ENCODE measurements around the gene AP1S1.

Gene AP1S1

DNA sequence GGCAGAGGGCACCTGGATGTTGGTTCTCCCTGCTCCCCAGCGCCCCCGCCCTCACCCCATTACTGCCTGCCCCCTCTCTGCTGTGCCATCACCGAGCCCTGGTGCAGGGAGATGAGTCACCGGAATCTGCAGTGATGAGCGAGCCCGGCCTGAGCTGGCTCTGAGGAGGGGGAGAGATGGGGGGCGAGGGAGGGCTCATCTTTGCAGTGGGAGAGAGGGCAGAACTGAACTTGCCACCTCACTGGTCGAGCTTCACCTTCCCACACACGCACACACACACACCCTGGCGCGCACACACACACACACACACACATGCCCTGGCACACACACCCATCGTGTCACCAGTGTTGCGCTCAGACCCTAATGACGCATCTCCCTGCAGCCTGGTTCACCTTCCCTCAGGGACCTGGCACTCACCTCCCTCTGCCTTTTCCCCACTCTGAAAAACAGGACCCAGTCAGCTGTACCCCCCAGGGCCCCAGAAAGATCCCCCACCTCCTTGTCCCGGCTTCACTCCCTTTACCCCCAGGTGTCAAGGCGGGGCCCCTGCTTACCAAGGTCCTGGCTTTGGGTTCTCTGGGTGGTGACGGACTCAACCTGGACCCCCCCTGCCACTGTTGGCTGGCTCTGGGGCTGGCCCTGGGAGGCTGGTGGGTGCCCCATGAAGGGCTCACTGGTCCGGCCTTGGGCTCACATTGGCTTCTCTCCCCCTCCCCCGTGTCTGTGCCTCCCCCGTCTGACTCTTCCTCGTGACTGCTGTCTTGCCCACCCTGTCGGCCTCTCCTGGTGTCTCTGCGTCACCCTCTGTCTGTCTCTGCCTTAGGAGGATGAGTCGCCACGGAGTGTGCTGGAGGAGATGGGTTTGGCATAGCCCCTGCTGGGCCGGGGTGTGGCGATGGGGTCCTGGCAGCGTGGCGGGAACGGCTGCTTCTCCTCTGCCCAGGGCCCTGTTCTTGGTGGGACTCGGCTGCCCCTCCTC lies 5.7 kb downstream of the AP1S1 start:
- no peak for DNase-seq

GRCh38 chr7:101160910-101161309 lies 6.6 kb downstream of the AP1S1 start:
- no peak for DNase-seq

GRCh38 chr7:101161692-101162471 lies 7.6 kb downstream of the AP1S1 start:
- no peak for DNase-seq

DNA sequence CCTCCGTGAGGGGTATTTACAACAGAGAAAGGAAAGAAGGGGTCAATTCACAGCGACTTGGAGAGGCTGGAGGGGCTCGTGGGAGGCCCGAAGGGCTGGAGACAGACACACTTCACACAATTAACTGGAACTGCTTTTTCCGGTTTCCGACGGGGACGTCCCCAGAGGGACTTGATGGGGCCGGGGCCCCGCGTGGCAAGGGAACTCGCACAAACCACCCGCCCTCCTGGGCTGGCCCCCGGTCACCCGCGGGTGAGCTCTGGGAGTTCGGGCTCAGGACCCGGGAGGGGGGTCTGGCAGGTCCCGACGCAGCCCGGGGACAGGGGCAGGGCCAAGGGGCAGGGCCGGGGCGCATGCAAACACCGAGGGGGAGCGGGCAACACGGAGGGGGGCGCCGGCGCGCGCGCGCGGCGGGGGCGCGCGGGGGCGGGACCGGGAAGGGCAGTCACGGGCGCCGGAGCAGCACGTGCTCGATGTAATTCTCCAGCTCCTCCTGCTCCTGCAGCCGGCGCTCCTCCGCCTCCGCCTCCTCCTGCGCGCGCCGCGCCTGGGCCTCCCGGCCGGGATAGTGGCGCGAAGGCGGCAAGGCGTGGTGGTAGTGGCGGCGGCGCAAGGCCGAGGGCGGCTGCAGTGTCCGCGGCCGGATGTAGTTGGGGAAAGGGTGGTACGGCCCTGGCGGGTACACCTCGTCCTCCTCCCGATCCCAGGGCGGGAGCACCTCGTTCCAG lies 8.4 kb downstream of the AP1S1 start:
- DNase-seq, result no peak

DNA sequence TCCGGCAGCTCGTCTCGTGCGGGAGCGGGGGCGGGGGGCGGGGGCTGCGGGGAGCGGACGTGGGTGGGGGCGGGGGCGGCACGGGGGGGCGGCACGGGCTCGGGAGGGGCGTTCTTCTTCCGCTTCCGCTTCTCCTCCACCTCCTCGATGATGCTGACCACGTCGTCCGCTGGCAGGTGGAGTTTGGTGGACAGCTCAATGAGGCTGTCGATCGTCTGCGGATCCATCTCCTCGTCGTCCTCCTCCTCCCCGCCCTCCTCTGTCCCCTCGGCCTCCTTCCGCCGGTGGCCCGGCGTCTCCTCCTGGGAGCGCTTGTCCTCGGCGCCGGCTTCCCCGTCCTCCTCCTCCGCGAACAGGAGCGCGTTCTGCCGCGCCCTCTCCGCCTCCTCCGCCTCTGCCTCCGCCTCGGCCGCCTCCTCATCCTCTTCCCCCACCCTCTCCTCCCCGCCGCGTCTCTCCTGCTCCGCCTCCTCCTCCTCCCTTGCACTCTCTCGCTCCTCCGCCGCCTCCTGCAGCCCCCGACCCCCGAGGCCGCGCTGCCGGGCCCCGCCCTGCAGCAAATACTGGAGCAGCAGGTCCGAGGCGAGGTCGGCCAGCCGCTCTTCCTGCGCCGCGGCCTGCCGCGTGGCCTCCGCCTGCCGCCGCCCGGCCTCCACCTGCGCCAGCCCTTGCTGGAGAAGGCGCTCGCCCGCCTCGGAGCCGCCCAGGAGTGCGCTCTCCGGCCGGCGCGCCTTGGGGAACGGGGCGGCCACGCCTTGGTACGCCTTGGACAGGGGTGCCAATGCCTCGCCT lies 9.2 kb downstream of the AP1S1 start:
- peak in 1 of 5 donors; percentile 47 for DNase-seq

GRCh38 chr7:101164071-101164840 lies 10.0 kb downstream of the AP1S1 start:
- no peak for DNase-seq

DNA sequence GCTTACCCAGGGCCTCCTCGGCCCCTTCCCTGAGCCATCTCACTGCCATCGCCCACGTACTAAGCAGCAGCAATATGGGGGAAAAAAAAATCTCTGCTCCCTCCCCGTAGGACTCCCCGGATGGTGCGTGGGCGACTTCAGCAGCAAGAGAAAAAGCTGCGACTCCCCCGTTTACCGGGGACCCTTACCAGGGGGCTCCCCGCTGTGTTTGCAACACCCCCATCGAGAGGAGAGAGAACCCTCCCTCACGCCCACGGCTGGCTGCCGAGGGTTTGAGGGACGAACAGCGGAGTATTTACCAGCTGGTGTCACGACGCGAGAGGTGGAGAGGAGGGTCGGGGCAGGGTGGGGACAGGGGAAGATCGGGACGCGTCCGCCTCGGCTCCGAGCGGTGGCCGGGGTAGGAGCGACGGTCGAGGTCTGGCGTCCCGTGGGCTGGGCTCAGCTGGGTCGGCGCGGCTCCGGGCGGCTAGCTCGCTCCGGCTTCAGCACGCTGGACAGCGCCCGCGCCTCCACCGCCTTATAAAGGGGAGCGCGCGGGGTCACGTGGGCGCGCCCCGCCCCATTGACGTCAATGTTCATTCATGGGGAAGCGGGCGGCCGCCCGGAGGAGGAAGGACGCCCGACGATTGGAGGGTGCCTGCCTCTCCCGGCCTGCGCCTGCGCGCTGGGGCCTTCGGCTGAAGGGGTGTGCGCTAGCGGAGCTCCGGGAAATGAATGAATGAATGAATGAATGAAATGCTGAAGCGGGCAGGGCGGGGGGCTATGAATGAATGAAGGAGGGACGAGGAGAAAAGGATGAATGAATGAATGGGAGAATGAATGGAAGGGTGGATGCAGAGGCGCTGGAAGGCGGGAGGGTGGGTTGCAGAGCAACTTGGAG lies 11.0 kb downstream of the AP1S1 start, which contains the start of gene VGF:
TSS of gene VGF (minus strand) at position 495 of the 883 bp plus-strand sequence. CDS start 726 bp downstream, outside the sequence.
- peak; percentile 83 to 94 (median 89) for DNase-seq

DNA sequence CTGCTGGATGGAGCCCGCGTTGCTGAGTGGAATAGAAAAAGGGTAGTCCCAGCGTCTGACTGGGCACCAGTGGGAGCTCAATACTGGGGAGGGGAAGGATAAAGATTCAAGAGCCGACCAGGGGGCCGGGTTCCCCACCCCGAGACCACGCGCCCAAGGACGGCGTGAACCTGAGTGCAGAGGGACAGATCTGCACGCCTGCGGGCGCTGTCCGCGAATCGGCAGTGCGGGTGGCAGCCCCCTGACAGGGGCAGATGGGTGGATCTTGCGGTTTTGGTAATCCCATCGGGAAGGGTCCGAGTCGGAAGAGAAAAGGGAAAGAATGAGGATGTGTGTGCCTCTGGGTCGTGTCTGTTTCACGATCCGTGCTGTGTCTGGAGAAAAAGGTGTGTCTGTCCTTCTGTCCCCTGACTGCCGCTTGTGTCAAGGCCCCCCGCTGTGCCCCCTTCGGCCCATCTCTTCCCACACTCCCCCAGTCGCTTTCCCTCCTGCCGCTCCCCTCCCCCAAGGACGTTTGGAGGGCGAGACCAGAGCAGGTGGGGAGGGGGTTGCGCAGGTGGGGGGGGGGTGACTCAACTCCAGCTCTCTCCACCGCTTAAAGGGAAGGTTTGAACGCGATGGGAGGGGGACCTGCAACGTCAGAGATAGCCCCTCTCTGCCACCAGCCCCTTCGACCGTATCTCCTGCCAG lies 11.8 kb downstream of the AP1S1 start:
- no peak for DNase-seq

GRCh38 chr7:101166648-101166908 lies 12.3 kb downstream of the AP1S1 start:
- no peak for DNase-seq

GRCh38 chr7:101166909-101167644 lies 12.8 kb downstream of the AP1S1 start:
- DNase-seq, result no peak

GRCh38 chr7:101167645-101168411 lies 13.6 kb downstream of the AP1S1 start:
- no peak for DNase-seq

DNA sequence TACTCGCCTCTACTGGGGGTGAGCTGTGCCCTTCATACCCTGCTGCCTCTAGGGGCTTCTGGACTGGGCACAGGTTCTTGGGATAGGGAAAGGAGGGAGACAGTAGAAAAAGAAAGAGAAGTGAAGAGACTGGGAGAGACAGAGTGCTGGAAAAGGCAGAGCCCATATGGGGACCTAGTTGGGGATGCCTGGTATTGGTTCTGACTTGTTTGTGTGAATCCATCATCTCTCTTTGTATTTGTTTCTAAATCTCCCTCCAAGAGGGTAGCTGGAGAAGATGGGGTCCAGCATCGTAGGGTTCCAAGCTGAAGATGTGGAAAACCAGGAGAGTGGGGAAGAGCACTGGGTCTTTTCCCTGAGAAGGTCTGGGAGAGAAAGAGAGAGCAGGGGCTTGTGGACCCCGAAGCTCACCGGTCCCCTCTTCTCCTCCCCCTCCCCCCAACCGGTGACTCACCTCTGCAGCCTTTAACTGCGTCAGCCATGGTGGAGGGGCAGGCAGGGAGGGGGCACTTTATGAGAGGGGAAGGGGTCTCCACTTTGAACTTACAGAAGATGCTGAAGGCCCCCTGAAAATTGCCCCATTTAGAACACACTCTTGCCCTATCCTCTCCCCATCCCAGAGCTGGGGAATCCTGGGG lies 14.3 kb downstream of the AP1S1 start:
- no peak for DNase-seq

DNA sequence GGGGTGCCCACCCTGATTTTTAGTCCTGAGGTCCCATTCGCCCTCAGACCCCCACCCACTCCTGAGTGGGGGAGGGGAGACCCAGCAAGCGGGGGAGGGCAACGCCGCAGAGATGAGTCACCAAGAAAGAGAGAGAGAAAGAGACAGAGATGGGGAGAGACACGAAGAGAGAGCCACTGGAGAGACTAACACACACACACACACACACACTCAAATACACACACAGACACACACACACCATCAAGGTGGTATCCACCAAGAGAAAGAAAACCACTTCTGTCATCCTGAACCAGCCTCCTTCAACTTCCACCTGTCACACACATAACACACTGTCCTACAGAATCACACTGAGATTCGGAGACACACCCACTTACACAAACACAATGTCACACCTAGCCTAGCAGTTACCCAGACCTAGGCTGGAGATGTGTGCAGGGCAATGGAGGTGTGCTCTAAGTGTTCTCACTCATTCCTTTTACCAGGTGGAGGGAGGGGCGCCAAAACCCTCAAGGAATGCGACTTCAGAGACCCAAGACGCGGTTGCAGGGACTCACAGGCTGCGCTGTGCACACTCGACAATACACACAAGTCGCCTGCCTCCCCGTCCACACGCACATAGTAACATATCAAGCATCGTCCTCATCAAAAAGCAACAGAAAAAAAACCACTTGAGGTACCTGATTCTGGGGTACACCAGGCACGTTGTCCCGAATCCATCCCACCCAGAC lies 15.0 kb downstream of the AP1S1 start:
- no peak for DNase-seq

DNA sequence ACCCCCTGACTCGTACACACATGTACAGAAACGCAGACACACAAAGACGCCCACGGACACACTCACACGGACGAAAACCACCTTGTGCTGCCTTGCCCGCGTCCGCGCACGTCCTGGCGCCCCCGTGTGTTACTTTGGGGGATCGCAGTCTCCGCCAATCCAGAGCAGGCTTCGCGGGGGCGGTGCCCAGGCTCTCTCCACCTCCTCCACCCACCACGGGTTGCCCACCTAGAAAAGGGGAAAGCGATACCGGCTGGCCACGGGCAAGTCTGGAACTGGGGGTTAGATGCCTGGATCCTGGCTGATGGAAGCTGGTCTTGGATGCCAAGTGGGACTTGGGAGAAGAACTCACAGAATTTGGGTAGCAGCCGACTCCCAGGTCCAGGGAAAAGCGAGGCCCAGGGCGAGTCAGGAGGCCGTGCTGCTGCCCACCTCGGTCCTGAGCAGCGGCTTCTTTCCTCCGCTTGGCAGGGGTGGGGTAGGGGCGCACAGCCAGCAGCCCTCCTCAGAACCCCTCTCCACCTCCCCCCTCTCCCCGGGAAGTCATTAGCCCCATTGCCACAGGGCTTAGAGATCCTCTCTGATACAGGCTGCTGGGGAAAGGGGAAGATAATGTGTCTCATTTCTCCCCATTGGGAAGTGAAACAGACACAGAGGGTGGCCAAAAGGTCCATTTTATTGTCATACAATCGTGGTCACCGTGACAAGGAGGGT lies 15.7 kb downstream of the AP1S1 start:
- peak; percentile 56 to 72 (median 68) for DNase-seq

DNA sequence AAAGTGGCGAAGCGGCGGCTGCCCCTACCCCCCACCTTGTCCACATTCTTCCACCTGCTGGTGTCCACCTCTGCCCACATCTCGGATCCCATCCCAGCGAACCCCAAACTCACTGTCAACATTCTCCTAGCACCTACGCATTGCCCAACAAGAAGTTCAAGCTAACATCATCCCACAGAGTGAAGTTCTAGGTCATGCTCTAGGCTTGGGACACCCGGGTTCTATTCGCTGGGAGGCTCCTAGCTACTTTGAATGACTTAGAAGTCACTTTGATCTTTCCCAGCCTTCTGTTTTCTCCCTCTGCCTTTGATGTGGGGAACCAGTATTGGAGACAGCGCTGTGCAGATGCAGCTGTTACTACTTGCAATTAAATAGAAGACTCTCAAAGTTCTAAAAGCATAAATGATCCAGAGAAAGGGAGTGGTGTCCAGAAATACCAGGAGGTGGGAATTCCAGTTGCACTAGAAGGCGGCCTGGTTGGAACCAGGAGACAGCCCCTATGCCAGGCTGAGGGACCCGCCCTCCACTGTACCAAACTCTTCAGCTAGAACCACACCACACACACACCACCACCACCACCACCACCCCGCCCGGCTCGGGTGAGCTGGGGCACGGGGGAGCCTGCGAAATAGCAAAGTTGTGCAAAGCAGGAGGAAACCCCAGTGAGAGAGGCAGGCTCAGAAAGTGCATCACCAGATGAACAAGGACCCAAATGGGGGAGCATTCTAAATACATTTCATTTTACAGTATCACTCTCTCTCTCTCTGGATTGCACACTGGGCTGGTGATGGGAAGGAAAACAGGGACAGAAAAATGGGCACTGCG lies 16.6 kb downstream of the AP1S1 start:
- no peak for DNase-seq

All from T-helper 1 cell (primary cell).